ENCODE data around the gene MTMR8.

- no peak for TF ChIP-seq CTCF (IDR thresholded peaks at IDR 0.05)
- no peak for TF ChIP-seq EZH2 (IDR thresholded peaks at IDR 0.05)
- no peak for TF ChIP-seq EZH2phosphoT487 (IDR thresholded peaks at IDR 0.05)
These were observed 60.8 kb downstream of the MTMR8 start for GRCh38 chrX:64334467-64334866.

Data from neural progenitor cell (in vitro differentiated cells).